Testis (tissue), 2 donors: Measurements from ENCODE around the gene ULBP2.

Source experiments
- CTCF ChIP-seq, 3 experiments: fragments of 450-650 bp in 2 of 3; fragments of 200-600 bp in 1 of 3; sonication (generic) in 1 of 3; IDR thresholded peaks; one replicate each; pipeline ENCODE4 v1.5.1; 2016 to 2019; ENCODE audit warnings: antibody characterized with exemption in 3 of 3, mild to moderate bottlenecking in 2 of 3, moderate library complexity in 1 of 3
- POLR2A ChIP-seq: fragments of 450-650 bp; IDR thresholded peaks from one replicate; pipeline ENCODE4 v1.6.1; 2017; ENCODE audit warnings: antibody characterized with exemption, mild to moderate bottlenecking, moderate library complexity

GRCh38 chr6:149965194-149966020, 23.6 kb downstream of the ULBP2 start:
- TF ChIP-seq POLR2A (no peak), CTCF (IDR thresholded peaks at IDR 0.05) (no peak)
